K562 (cell line): Measurements from ENCODE around the gene PERP. TPM values are rescaled to one million over a fixed set of nuclear protein-coding genes. Genes with fewer than 3 reads are reported as not detected.

ENCODE experiments used
- ATAC-seq: fragments of 200-7000 bp; cut with Tn5 transposase; 3 replicates; pipeline ENCODE4 v1.9.1; 2020; ENCODE audit warnings: moderate library complexity
- BruUV-seq: library from RNA; stranded (reverse); fragments of 400-500 nt; replicated peaks from 2 replicates; lab custom pipeline; 2021; lab: Mats Ljungman, UMichigan
- CTCF ChIA-PET: fragments of 300-600 bp; formaldehyde crosslinking; extraction: SDS; loops from one replicate; lab custom pipeline; 2021; ENCODE audit warnings: low intra/inter-chr PET ratio; lab: Yijun Ruan, JAX
- POLR2A ChIA-PET: fragments of 300-600, 350-650 bp; sonication (Branson Sonifier 250); formaldehyde crosslinking; extraction: SDS; loops from one replicate; lab custom pipeline; 2021; ENCODE audit warnings: antibody characterized with exemption, inconsistent platforms; lab: Yijun Ruan, JAX
- DNase-seq, 4 experiments: peaks; one replicate each; pipeline versions ENCODE4 v3.0.0 to v3.0.0-alpha.2; 2011 to 2018; ENCODE audit warnings: low spot score in 3 of 4, mixed read lengths in 3 of 4; ENCODE audit errors: extremely low read depth in 1 of 4
- FAIRE-seq: peaks from 2 replicates; lab custom pipeline; 2011; peaks lifted over from hg19 to GRCh38; lab: Jason Lieb, UNC
- H2AFZ ChIP-seq: 2 replicates; pipeline ENCODE4 v1.6.0; 2011; ENCODE audit warnings: low read depth, low read length, control low read depth, inconsistent platforms
- H3K27ac ChIP-seq: fragments of 200-600 bp; 3 replicates; pipeline ENCODE4 v1.8.0; 2011; ENCODE audit warnings: low read depth, mild to moderate bottlenecking, control low read depth, inconsistent platforms, low read length, moderate library complexity, mixed read lengths; ENCODE audit errors: extremely low read depth
- H3K27me3 ChIP-seq, 2 experiments: fragments of 300-600 bp in 1 of 2; 2 replicates in 1 of 2; 3 replicates in 1 of 2; pipeline versions ENCODE4 v1.6.0 to v1.8.0; 2011; ENCODE audit warnings: inconsistent platforms in 2 of 2, low read length in 2 of 2, mild to moderate bottlenecking in 1 of 2, mixed read lengths in 1 of 2, moderate library complexity in 1 of 2; ENCODE audit not compliant: control insufficient read depth in 2 of 2, insufficient read depth in 2 of 2
- H3K36me3 ChIP-seq: fragments of 300-600 bp; 3 replicates; pipeline ENCODE4 v1.8.0; 2011; ENCODE audit warnings: mild to moderate bottlenecking, low read length, inconsistent platforms; ENCODE audit not compliant: control insufficient read depth, insufficient read depth
- H3K4me1 ChIP-seq, 2 experiments: fragments of 200-600 bp in 1 of 2; replicated peaks in 1 of 2; 2 replicates in 1 of 2; 3 replicates in 1 of 2; pipeline versions ENCODE4 v1.5.1 to v1.8.0; 2011; ENCODE audit warnings: inconsistent platforms in 2 of 2, low read length in 2 of 2, mild to moderate bottlenecking in 1 of 2, mixed read lengths in 1 of 2, moderate library complexity in 1 of 2; ENCODE audit not compliant: control insufficient read depth in 2 of 2, insufficient read depth in 2 of 2
- H3K4me2 ChIP-seq: 2 replicates; pipeline ENCODE4 v1.6.1; 2011; ENCODE audit warnings: low read length, control low read depth, inconsistent platforms, mixed read lengths; ENCODE audit not compliant: insufficient read depth
- H3K4me3 ChIP-seq: fragments of 200-600 bp; sonication (generic), shearing (Covaris generic); 2 replicates; pipeline ENCODE4 v1.5.1; 2016; ENCODE audit warnings: control low read depth, inconsistent platforms
- H3K79me2 ChIP-seq: fragments of 200-600 bp; 3 replicates; pipeline ENCODE4 v1.8.0; 2011; ENCODE audit warnings: low read length, inconsistent platforms; ENCODE audit not compliant: control insufficient read depth, insufficient read depth
- H3K9ac ChIP-seq, 2 experiments: 2 replicates each; pipeline versions ENCODE4 v1.6.0 to v1.6.1; 2011; ENCODE audit warnings: low read depth in 2 of 2, low read length in 2 of 2, control low read depth in 1 of 2, inconsistent platforms in 1 of 2, mild to moderate bottlenecking in 1 of 2, mixed read lengths in 1 of 2; ENCODE audit not compliant: insufficient read depth in 1 of 2
- H3K9me1 ChIP-seq: one replicate; pipeline ENCODE4 v1.6.0; 2011; ENCODE audit warnings: inconsistent platforms, mild to moderate bottlenecking, low read length, moderate library complexity; ENCODE audit not compliant: control insufficient read depth, insufficient read depth
- H3K9me3 ChIP-seq: replicated peaks from 2 replicates; pipeline ENCODE4 v1.5.1; 2011; ENCODE audit warnings: low read depth, low read length, inconsistent platforms; ENCODE audit not compliant: control insufficient read depth, insufficient read depth
- H4K20me1 ChIP-seq: replicated peaks from 2 replicates; pipeline ENCODE4 v1.6.1; 2011; ENCODE audit warnings: low read length, inconsistent platforms, mixed read lengths; ENCODE audit not compliant: control insufficient read depth, insufficient read depth
- MEF2A ChIP-seq: IDR thresholded peaks from 2 replicates; pipeline ENCODE4 v1.6.1; 2011; ENCODE audit warnings: low read depth, mild to moderate bottlenecking, low read length, moderate library complexity; ENCODE audit not compliant: control insufficient read depth
- NR4A1 ChIP-seq, 2 experiments: fragments of 250-450 bp in 1 of 2; fragments of 450-650 bp in 1 of 2; sonication (Bioruptor Pico) in 1 of 2; IDR thresholded peaks; 2 replicates each; pipeline versions ENCODE4 v1.4.0 to v1.6.1; 2016 to 2020; ENCODE audit warnings: mild to moderate bottlenecking in 2 of 2, missing compliant biosample characterization in 1 of 2, missing genetic modification characterization in 1 of 2, moderate library complexity in 1 of 2
- PTTG1 ChIP-seq: fragments of 450-650 bp; IDR thresholded peaks from 2 replicates; pipeline ENCODE4 v1.6.1; 2016; ENCODE audit warnings: low read depth, mild to moderate bottlenecking, missing genetic modification characterization, missing compliant biosample characterization
- RAD51 ChIP-seq: fragments of 450-650 bp; IDR thresholded peaks from 2 replicates; pipeline ENCODE4 v1.7.1; 2016; ENCODE audit warnings: low read depth, mild to moderate bottlenecking, borderline replicate concordance
- SMAD3 ChIP-seq: fragments of 450-650 bp; formaldehyde crosslinking; conservative IDR thresholded peaks from 2 replicates; pipeline ENCODE4 v1.4.0; 2020; ENCODE audit warnings: mild to moderate bottlenecking
- SOX6 ChIP-seq: fragments of 450-650 bp; IDR thresholded peaks from 2 replicates; pipeline ENCODE4 v1.6.1; 2014; ENCODE audit warnings: mild to moderate bottlenecking
- SRSF1 ChIP-seq: fragments of 200-400 bp; formaldehyde crosslinking; IDR thresholded peaks from 2 replicates; pipeline ENCODE4 v1.6.1; 2017; ENCODE audit warnings: mild to moderate bottlenecking, low read depth, low read length, moderate library complexity
- TCF15 ChIP-seq: fragments of 250-450 bp; sonication (Bioruptor Pico); IDR thresholded peaks from 2 replicates; pipeline ENCODE4 v1.8.0; 2022; ENCODE audit warnings: moderate library complexity, mild to moderate bottlenecking, inconsistent platforms
- TSHZ1 ChIP-seq: fragments of 250-450 bp; sonication (Bioruptor Pico); IDR thresholded peaks from 2 replicates; pipeline ENCODE4 v1.4.0; 2020; ENCODE audit warnings: mild to moderate bottlenecking, moderate library complexity
- ZNF76 ChIP-seq: fragments of 250-450 bp; sonication (Bioruptor Pico); IDR thresholded peaks from 2 replicates; pipeline ENCODE4 v1.4.0; 2020; ENCODE audit warnings: mild to moderate bottlenecking, moderate library complexity, borderline replicate concordance
- WGBS: fragments of 100-300 bp; shearing (Covaris generic); methylation state at CpG from one replicate; pipeline ENCODE4 v1.1.6; 2016; ENCODE audit warnings: low coverage, mixed read lengths; ENCODE audit not compliant: insufficient coverage; ENCODE audit errors: missing lambda C conversion rate; 5-methylcytosine and 5-hydroxymethylcytosine counted together
- in situ Hi-C: fragments of 300-500 bp; cut with MboI; formaldehyde crosslinking; loops from 4 replicates; pipeline ENCODE4 v1.15.0; 2018; ENCODE audit warnings: inconsistent platforms, mixed read lengths
- intact Hi-C: fragments of 100-400 bp; cut with micrococcal nuclease; formaldehyde crosslinking; loops from 2 replicates; pipeline ENCODE4 v1.14.2; 2022
- polyA plus RNA-seq, 8 experiments: library from polyadenylated mRNA; depleted of rRNA in 4 of 8; stranded (reverse) in 5 of 8; unstranded in 3 of 8; fragments of >200 nt; fragmentation: Nextera tagmentation in 2 of 8; fragmentation: Illumina TruSeq in 1 of 8; extraction: Ambion mirVana in 2 of 8; extraction: Trizol in 1 of 8; gene quantifications; 2 replicates each; pipeline versions ENCODE4 v1.2.1 to v1.2.3, GENCODE V29; 2011 to 2014; ENCODE audit warnings: inconsistent platforms in 1 of 8, missing spikeins in 1 of 8
- total RNA-seq, 7 experiments: library from RNA; depleted of rRNA in 6 of 7; stranded (reverse); fragments of >200 nt in 6 of 7; fragmentation: Illumina TruSeq in 2 of 7; extraction: Trizol in 2 of 7; gene quantifications; 2 replicates each; pipeline versions ENCODE4 v1.2.1 to v1.2.3, GENCODE V29; 2011 to 2021; ENCODE audit warnings: low replicate concordance in 1 of 7
- TF ChIP-seq, protein P1 (sequence below): fragments of 450-650 bp; formaldehyde crosslinking; IDR thresholded peaks from 2 replicates; pipeline ENCODE4 v1.4.0; 2020; ENCODE audit warnings: mild to moderate bottlenecking
- TF ChIP-seq, protein P2 (sequence below): fragments of 200-800 bp; sonication (Bioruptor generic); IDR thresholded peaks from 2 replicates; pipeline ENCODE4 v1.6.1; 2017; ENCODE audit warnings: missing genetic modification characterization, missing compliant biosample characterization
- TF ChIP-seq, protein P3 (sequence below): sonication (generic); formaldehyde crosslinking; IDR thresholded peaks from 2 replicates; pipeline ENCODE4 v1.8.1; 2023; ENCODE audit warnings: mild to moderate bottlenecking, missing genetic modification reagents

Gene PERP
- total and polyA plus RNA-seq, 9 of the 15 experiments (the other 6 are each of a cell fraction or from before 2014, with no cell fraction given), result 0.01 to 0.27 (median 0.05) TPM; not detected in 2

DNA sequence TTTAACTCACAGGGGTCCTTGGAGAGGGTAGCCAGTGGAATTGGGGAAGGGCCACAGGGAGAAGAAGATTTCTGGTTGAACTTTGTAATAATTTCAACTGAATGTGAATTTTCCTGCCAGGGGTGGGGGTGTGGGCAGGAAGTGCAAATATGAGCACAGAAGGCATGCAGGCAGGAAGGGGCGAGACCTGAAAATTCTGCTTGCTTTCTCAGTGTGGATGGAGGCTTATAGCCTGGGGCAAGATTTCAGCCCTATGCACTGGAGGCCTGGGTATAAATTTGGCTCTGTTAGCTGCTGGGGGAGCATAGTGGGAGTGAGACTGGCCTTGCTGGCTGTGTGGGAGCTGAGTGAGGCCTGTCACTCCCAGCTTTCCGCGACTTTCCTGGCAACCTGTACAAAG is 54.4 kb downstream of the PERP start:
- Histone ChIP-seq H4K20me1 (no peaks in the 10 kb centered on the region; the same call in 1 of the 2 replicates), H3K9me3 (no peaks in the 10 kb centered on the region), H3K4me2 (no peak overlapping the region), H3K9me1 (no peaks in the 10 kb centered on the region), H3K4me1 (no peaks in the 10 kb centered on the region), H3K27me3 (peaks cover 0 to 10% of the 10 kb centered on the region in 2 experiments; a peak in 2 of 5 replicates), H2AFZ (no peak overlapping the region), H3K79me2 (no peaks in the 10 kb centered on the region), H3K36me3 (no peaks in the 10 kb centered on the region), H3K27ac (no peak overlapping the region), H3K9ac (no peak overlapping the region), H3K4me3 (no peak overlapping the region)
- ATAC-seq (no peak), FAIRE-seq (no peak), DNase-seq (no peak)
- WGBS, result 3% methylated on average over 3 of the region's 3 CpGs
- intact Hi-C loops (no loop called here), in situ Hi-C loops (no loop called here)
- BruUV-seq, result no TSS peak
- ChIA-PET POLR2A (interaction anchor here (0.6 kb wide), 1 partner anchor 46 kb away, joined by 3 read pairs; no protein-coding TSS in a partner anchor), CTCF (no interaction called here)
- TF ChIP-seq SRSF1 (no peak), SOX6 (no peak), TSHZ1 (CRISPR knock-in tag) (no peak), PTTG1 (tag) (no peak), RAD51 (no peak), NR4A1 (CRISPR knock-in tag; IDR thresholded peaks at IDR 0.05) (no peak), NR4A1 (tag; IDR thresholded peaks at IDR 0.05) (no peak), SMAD3 (CRISPR knock-in tag) (no peak), TCF15 (CRISPR knock-in tag) (no peak), MEF2A (no peak), ZNF76 (CRISPR knock-in tag) (no peak)
- TF ChIP-seq, protein P1, sequence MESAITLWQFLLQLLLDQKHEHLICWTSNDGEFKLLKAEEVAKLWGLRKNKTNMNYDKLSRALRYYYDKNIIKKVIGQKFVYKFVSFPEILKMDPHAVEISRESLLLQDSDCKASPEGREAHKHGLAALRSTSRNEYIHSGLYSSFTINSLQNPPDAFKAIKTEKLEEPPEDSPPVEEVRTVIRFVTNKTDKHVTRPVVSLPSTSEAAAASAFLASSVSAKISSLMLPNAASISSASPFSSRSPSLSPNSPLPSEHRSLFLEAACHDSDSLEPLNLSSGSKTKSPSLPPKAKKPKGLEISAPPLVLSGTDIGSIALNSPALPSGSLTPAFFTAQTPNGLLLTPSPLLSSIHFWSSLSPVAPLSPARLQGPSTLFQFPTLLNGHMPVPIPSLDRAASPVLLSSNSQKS (CRISPR knock-in tag), result no peak
- TF ChIP-seq, protein P2, sequence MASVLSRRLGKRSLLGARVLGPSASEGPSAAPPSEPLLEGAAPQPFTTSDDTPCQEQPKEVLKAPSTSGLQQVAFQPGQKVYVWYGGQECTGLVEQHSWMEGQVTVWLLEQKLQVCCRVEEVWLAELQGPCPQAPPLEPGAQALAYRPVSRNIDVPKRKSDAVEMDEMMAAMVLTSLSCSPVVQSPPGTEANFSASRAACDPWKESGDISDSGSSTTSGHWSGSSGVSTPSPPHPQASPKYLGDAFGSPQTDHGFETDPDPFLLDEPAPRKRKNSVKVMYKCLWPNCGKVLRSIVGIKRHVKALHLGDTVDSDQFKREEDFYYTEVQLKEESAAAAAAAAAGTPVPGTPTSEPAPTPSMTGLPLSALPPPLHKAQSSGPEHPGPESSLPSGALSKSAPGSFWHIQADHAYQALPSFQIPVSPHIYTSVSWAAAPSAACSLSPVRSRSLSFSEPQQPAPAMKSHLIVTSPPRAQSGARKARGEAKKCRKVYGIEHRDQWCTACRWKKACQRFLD (CRISPR knock-in tag), result no peak
- TF ChIP-seq, protein P3, sequence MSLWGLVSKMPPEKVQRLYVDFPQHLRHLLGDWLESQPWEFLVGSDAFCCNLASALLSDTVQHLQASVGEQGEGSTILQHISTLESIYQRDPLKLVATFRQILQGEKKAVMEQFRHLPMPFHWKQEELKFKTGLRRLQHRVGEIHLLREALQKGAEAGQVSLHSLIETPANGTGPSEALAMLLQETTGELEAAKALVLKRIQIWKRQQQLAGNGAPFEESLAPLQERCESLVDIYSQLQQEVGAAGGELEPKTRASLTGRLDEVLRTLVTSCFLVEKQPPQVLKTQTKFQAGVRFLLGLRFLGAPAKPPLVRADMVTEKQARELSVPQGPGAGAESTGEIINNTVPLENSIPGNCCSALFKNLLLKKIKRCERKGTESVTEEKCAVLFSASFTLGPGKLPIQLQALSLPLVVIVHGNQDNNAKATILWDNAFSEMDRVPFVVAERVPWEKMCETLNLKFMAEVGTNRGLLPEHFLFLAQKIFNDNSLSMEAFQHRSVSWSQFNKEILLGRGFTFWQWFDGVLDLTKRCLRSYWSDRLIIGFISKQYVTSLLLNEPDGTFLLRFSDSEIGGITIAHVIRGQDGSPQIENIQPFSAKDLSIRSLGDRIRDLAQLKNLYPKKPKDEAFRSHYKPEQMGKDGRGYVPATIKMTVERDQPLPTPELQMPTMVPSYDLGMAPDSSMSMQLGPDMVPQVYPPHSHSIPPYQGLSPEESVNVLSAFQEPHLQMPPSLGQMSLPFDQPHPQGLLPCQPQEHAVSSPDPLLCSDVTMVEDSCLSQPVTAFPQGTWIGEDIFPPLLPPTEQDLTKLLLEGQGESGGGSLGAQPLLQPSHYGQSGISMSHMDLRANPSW (CRISPR knock-in tag), result no peak
